Measurements from ENCODE around the gene GCNT1.

DNA sequence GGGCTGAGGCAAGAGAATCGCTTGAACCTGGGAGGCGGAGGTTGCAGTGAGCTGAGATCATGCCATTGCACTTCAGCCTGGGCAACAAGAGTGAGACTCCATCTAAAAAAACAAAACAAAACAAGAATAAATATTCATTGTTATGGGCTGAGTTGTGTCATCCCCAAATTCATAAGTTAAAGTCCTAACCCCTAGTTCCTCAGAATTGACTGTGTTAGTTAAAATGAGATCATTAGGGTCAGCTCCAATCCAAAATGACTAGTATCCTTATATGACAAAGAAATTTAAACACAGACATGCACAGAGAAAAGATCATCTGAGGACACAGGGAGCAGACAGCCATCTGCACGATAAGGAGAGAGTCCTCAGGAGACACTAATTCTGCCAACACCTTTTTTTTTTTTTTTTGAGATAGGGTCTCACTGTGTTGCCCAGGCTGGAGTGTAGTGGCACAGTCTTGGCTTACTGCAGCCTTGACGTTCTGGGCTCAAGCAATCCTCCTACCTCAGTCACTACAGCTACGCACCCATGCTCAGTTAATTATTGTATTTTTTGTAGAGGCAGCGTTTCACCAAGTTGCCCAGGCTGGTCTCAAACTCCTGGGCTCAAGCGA, 32.1 kb upstream of the GCNT1 start:
- TF ChIP-seq, protein P1, sequence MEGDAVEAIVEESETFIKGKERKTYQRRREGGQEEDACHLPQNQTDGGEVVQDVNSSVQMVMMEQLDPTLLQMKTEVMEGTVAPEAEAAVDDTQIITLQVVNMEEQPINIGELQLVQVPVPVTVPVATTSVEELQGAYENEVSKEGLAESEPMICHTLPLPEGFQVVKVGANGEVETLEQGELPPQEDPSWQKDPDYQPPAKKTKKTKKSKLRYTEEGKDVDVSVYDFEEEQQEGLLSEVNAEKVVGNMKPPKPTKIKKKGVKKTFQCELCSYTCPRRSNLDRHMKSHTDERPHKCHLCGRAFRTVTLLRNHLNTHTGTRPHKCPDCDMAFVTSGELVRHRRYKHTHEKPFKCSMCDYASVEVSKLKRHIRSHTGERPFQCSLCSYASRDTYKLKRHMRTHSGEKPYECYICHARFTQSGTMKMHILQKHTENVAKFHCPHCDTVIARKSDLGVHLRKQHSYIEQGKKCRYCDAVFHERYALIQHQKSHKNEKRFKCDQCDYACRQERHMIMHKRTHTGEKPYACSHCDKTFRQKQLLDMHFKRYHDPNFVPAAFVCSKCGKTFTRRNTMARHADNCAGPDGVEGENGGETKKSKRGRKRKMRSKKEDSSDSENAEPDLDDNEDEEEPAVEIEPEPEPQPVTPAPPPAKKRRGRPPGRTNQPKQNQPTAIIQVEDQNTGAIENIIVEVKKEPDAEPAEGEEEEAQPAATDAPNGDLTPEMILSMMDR (conservative IDR thresholded peaks at IDR 0.05; ENCODE audit: low read depth, low read length) = no peak
- TF ChIP-seq EZH2 (IDR thresholded peaks at IDR 0.05; ENCODE audit: low read length, unreplicated experiment) (no peak), EZH2phosphoT487 (IDR thresholded peaks at IDR 0.05; ENCODE audit: borderline replicate concordance, low read length) (no peak)

Measured in PC-3 (cell line).